NCI-H524 (cell line): Measurements from ENCODE around the gene FXYD6.
A peak's percentile ranks its signal among the peaks of the same experiment; 100 is the strongest.

ENCODE experiments used
- DNase-seq, 2 experiments: peaks; one replicate each; lab custom pipeline; 2025; lab: John Stamatoyannopoulos, UW

Gene FXYD6

DNA sequence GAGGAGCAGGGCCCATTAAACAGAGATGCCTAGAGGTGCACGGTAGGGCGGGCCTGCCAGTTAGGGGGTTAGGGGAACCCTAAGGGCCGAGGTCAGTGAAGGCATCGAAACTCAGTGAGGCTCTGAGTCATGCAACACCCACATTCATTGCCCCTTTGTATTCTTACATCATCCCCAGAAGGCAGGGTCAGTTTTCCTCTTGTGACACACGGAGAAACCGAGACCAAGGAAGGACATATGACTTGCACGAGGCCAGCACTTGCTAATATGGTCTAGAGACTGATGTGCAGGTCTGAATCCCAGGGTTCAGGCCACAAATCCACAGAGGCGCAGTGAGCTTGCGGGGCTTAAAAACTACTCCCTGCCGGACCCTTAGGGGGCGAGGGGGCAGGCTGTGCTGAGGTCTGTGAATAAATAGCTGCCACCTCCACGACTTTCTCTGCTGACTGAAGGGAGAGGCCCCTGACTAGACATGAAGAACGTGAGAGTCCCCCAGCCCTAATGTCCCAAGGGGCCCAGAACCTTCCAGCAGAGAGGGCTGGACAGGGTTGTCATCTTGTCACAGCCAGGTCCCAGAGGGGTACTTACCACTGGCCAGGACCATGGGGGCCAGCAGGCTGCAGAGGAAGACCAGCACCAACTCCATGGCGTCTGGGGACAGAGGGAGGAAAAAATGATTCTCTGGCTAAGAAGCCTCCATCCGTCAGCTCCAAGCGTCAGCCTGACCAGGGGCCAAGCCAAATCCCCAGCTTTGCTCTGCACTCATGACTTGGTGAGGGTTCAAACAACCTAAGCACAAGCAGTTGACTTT lies 34.1 kb downstream of the FXYD6 start:
- DNase-seq: no peak

DNA sequence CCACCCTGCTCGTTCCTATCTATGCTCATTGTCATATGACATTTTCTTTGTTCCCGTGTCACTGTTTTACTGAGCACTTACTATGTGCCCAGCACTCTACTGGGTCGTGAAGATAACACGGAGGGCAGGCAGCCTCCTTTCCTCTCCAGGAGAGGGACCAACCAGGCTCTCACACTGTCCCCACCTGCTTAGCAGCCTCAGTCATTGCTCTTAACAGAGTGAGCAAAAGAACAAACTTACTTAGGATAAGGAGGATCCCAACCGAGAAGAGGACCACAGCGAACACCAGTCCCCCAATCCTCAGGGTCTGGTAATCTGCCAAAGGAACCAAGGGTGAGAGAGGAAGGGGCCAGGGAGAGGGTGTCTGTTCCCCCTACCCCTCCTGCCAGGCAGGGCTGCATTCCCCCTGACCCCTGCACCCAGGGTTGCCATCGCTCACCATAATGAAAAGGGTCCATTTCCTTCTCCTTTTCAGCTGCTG lies 34.9 kb downstream of the FXYD6 start:
- no peak for DNase-seq

- DNase-seq: no peak
Measured at GRCh38 chr11:117840881-117841550, 35.4 kb downstream of the FXYD6 start.

- DNase-seq: no peak
Measured at GRCh38 chr11:117839936-117840813, 36.3 kb downstream of the FXYD6 start.

DNA sequence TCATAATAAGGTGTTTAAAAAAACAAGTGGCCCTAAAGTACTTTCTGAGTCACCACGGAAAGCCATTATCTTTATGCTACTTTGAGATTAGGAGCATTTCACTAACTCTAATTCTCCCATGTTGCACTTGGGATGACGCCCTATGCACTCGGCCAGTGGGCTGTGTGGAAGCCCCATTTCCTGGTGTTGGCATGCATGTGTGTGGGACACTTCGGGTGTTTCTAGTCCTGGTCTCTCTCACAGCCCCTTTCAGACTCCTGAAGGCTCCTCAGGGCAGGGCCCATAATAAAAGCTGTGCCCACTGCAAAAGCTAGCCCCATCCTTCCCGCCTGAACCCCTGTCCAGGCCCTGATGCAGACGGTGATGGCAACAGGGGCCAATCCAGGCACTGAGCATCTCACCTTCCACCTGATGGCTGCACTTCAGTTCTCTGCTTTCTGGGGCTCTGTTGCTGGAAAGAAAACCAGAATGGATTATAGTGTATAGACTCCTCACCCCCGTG lies 37.0 kb downstream of the FXYD6 start:
- no peak for DNase-seq

DNA sequence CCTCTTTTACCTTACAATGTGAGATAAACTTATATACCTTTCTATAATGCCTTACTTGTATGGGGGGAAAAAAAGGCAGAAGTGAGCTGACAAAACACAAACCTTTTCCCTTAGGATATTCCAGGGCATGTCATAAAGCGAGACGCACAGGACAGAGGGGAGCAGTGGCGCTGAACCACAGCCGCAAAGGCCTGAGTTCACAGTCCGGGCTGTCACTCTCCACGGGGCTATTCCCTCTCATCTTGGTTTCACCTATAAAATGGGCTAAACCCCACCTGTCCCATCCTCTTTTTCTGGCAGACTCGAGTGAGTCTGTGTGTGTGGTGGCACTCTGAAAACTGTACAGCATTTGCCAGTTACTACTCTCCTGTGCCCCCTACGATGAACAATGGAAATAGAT lies 37.6 kb downstream of the FXYD6 start:
- DNase-seq: no peak

DNA sequence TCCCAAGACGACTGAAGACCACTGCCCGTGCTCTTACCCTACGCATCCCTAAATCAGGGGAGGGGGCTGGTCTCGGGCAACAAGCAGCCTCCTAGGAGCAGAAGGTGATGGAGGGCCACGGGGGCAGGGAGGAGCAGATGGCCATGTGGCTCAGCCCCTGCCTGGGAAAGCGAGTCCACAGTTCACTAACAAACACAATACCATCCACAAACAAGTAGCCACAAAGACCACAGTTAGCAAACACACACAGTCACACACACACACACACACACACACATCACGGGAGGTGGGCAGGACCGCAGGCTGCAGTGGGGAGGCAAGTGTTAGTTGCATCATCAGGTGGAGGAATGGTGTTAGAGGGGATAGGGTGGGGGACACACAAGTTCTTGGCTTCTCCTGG lies 38.7 kb downstream of the FXYD6 start:
- no peak for DNase-seq

GRCh38 chr11:117837070-117837776 lies 39.2 kb downstream of the FXYD6 start:
- no peak for DNase-seq

DNA sequence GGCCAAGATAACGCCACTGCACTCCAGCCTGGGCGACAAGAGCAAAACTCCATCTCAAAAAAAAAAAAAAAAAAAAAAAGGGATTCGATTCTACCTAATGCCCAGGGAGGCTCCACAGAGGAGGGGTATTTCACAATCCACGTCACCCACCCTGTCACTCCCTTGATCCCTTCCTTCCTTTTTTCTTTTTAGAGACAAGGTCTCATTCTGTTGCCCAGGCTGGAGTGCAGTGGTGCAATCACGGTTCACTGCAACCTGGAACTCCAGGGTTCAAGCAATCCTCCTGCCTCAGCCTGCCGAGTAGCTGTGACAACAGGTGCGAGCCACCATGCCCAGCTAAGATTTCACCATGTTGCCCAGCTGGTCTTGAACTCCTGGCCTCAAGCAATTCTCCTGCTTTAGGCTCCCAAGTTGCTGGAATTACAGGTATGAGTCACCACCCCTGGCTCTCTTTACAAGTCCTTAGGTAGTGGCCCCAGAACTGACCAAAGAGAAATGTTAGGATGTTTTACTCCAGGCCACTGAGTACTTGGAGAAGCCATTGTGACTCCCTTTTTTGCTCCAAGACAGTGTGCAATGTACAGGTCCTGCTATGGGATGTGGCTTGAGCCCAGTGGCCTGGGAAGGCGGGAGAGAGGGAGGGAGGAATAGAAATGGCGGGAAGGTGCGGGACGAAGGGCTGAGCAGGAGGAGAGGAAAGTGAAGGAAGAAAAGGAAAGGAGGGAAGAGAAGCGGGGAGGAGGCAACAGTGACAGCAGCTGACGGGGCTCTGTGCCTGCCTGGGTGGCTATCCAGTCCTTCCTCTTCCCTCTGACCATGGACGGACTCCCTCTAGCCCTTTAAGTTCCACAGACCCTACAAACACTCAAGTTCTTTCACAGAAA lies 40.1 kb downstream of the FXYD6 start:
- DNase-seq: no peak

- DNase-seq: no peak
Measured at GRCh38 chr11:117835576-117835975, 40.9 kb downstream of the FXYD6 start.

DNA sequence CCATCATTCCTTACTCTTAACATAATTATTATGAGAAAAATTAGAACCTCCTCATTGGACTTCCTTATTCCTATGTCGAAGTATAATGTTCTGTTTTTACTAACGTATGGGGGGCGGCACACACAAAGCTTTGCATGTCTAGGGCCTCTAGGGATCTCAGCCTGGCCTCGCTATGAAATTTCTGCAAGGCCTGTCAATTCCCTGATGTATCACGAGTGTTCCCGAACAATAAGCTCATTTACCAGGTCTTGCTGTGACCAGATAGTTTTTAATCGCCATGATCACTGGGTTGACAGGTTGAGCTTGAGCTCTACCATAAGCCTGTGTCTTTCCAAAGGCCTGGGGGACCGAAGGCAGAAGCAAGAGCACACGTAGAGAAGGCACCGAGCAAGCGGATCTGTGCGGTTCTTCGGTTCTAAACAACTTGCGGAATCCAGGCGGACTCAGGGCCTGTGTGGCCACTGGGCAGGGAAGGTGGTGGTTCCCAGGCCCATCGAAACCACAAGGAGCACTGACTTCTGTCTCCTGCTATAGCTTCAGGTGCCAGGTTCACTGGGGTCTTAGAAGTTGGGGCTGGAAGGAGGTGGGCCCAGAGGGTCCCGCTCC lies 41.5 kb downstream of the FXYD6 start:
- no peak for DNase-seq

DNA sequence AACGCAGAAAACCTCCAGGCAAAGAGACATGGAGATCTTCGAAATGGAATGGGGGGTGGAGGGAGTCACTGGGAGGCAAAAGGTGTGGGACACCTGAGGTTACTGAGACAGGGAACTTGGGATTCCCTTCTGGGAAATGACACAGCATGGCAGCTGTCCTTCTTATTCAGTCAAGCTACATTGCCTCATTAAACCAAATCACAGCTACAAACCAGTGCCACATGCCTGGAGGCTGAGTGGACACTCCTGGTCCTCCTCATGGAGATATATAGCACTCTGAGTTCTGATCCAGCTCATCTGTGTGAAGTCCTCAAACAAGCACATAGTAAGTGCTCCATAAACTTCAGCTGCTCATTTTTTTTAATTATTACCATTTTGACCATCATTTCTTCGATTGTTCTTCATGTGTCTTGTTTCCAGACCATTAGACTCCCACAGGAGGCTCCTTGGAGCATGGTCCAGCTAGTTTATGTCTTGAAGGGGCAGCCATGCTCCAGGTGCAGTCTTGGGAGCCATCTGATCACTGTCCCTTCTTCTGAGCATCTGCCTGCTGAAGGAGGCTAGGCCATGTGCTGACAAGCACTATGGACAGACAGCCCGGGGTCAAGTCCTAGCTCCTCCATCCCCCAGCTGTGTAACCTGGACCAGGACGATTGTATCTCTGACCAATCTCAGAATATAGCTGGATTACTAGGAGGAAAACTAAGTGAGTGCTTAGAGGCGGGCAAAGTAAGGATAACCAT lies 42.2 kb downstream of the FXYD6 start:
- no peak for DNase-seq

- DNase-seq: peak in 1 of 2 experiments; percentile 35
Measured at GRCh38 chr11:117833401-117833891, 43.0 kb downstream of the FXYD6 start.

- no peak for DNase-seq
Measured at GRCh38 chr11:117832511-117832910, 43.9 kb downstream of the FXYD6 start.

DNA sequence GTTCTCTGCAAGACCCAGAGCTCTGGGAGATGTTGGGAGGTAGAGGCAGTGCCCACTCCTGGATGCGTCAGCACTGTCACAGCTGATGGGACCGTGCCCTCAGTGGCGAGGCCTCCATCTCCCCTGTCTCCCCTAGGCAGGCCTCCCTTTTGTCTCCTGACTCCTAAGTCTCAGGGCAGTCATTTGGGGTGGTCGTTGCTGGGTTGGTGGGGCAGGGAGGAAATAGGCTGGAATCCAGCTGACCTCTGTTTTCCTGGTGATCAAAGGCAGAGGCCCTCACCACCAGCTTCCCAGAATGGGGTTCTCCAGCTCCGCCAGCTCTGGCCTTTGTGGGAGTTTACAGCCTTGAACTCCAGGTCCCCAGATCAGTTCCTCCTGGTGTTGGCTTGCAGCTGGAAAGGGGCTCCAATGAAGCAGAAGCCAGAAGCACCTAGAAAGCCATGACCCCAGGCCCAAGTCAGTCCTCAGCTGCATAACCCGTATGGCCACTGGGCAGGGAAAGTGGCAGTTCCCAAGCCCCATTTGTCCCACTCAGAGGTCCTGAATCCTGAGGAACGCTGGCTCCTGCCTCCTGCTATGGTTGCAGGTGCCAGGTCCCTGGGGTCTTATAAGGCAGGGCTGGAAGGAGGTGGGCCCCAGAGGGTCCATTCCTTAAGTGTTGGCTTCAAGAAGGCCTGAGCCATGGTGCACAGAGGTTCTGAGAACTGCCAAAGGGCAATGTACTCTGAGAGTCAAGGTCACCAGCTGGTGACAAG lies 44.6 kb downstream of the FXYD6 start:
- DNase-seq: no peak

DNA sequence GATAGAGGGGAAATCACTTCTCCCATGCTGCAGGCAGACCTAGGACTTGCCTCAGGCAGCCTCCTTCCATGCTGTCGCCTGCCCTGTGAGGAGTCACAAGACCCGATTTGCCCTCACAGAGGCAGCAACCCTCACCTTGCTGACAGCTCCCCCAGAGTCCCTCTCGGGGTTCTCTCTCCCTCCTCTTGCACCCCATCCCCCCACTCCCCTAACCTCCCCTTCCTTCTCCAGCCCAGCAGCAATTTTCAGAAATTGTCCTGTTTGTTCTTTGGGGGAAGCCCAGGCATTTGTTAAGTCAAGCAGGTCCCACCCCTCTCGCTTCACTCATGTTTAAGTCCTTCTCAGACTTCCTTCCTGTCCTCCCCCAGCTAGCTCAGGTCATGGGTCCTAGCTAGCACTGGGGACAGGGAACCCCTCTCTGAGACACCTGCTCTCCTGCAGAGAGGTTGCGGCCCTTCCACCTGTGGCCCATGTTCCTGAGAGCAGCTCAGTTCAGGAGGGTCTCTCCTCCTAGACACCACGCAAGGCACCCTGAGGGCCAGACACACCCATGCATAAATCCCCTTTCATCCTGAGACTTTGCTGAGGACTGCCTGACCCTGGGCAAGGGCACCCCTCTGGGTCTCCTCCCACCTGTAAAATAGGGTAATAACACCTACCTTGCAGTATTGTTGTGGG lies 45.6 kb downstream of the FXYD6 start:
- DNase-seq: no peak

GRCh38 chr11:117830072-117830471 lies 46.4 kb downstream of the FXYD6 start:
- no peak for DNase-seq

- no peak for DNase-seq
Measured at GRCh38 chr11:117829369-117829725, 47.1 kb downstream of the FXYD6 start.
